GM12892 (cell line): Measurements from ENCODE around the gene CHST8.

ENCODE experiments used
- POLR2A ChIP-seq: IDR thresholded peaks from 2 replicates; pipeline ENCODE4 v1.6.1; 2011; ENCODE audit warnings: low read depth, low read length, control low read depth
- POLR2AphosphoS5 ChIP-seq: IDR thresholded peaks from 2 replicates; pipeline ENCODE4 v1.6.1; 2011; ENCODE audit warnings: low read depth, low read length, control low read depth
- TAF1 ChIP-seq: IDR thresholded peaks from 2 replicates; pipeline ENCODE4 v1.6.1; 2011; ENCODE audit warnings: low read depth, mild to moderate bottlenecking, control low read depth, low read length, borderline replicate concordance

- TF ChIP-seq POLR2A, result no peak
- no peak for TF ChIP-seq POLR2AphosphoS5
- TF ChIP-seq TAF1, result no peak
Measured at GRCh38 chr19:33804021-33804799, 182.5 kb downstream of the CHST8 start.
